C1 segment of cervical spinal cord (tissue), 14 donors: ENCODE results near the gene STAG1.
"Not testable (repeated sequence)": the region's sequence is repeated elsewhere in the genome, so short reads cannot be mapped to it uniquely, and the experiment has no call there.

ENCODE experiments used
- DNase-seq, 14 donors: peaks; one replicate each; lab custom pipeline; 2025; lab: John Stamatoyannopoulos, UW

Gene STAG1

GRCh38 chr3:136752172-136752421 lies at the start of gene STAG1:
STAG1 (minus strand) TSS chr3:136752378; CDS start chr3:136630898, 121,480 bp downstream.
- DNase-seq: no peak

GRCh38 chr3:136801146-136801545 lies 49.0 kb upstream of the STAG1 start:
- DNase-seq: not testable (repeated sequence)

GRCh38 chr3:136792556-136793330 lies 40.6 kb upstream of the STAG1 start:
- peak in 3 of 14 donors; percentile 22 to 94 (median 27) for DNase-seq

GRCh38 chr3:136790786-136791185 lies 38.6 kb upstream of the STAG1 start:
- peak in 1 of 14 donors; percentile 61 for DNase-seq

- no peak for DNase-seq
Observed at GRCh38 chr3:136789976-136790375, 37.8 kb upstream of the STAG1 start.

GRCh38 chr3:136788154-136788553 lies 36.0 kb upstream of the STAG1 start:
- DNase-seq: no peak

- DNase-seq: peak in 1 of 14 donors; percentile 76
Observed at GRCh38 chr3:136787349-136787748, 35.2 kb upstream of the STAG1 start.

GRCh38 chr3:136783708-136784191 lies 31.6 kb upstream of the STAG1 start:
- no peak for DNase-seq

GRCh38 chr3:136780741-136781140 lies 28.6 kb upstream of the STAG1 start:
- no peak for DNase-seq

GRCh38 chr3:136778865-136779264 lies 26.7 kb upstream of the STAG1 start:
- DNase-seq: no peak

- no peak for DNase-seq
Observed at GRCh38 chr3:136772709-136773108, 20.5 kb upstream of the STAG1 start.

GRCh38 chr3:136758160-136759102 lies 6.3 kb upstream of the STAG1 start:
- DNase-seq: not testable (repeated sequence)

- DNase-seq: no peak
Observed at GRCh38 chr3:136755192-136755591, 3.0 kb upstream of the STAG1 start.

- DNase-seq: no peak
Observed at GRCh38 chr3:136753326-136753939, 1.3 kb upstream of the STAG1 start.

- peak; percentile 93 to 100 (median 98) for DNase-seq
Observed at GRCh38 chr3:136752422-136753325, 496 bp upstream of the STAG1 start.

GRCh38 chr3:136751316-136752171 lies 634 bp downstream of the STAG1 start:
- DNase-seq: peak in 13 of 14 donors; percentile 26 to 92 (median 82)

GRCh38 chr3:136750897-136751315 lies 1.3 kb downstream of the STAG1 start:
- DNase-seq: no peak

- DNase-seq: peak in 3 of 14 donors; percentile 12 to 28 (median 16)
Observed at GRCh38 chr3:136750209-136750896, 1.8 kb downstream of the STAG1 start.

- DNase-seq: not testable (repeated sequence)
Observed at GRCh38 chr3:136749602-136750001, 2.6 kb downstream of the STAG1 start.
